GM10266 (cell line): ENCODE measurements around the gene DAGLA.

Experiments
- DNase-seq: peaks from one replicate; pipeline ENCODE4 v3.0.0; 2012; ENCODE audit errors: extremely low spot score
- TF ChIP-seq, protein P1 (sequence below): IDR thresholded peaks from 2 replicates; pipeline ENCODE4 v1.5.1; 2012; ENCODE audit warnings: mild to moderate bottlenecking, low read depth; ENCODE audit not compliant: control insufficient read depth, insufficient read depth; ENCODE audit errors: missing control alignments

The DAGLA gene

GRCh38 chr11:61731211-61731951 is 51.2 kb downstream of the DAGLA start:
- DNase-seq = no peak
- TF ChIP-seq, protein P1, sequence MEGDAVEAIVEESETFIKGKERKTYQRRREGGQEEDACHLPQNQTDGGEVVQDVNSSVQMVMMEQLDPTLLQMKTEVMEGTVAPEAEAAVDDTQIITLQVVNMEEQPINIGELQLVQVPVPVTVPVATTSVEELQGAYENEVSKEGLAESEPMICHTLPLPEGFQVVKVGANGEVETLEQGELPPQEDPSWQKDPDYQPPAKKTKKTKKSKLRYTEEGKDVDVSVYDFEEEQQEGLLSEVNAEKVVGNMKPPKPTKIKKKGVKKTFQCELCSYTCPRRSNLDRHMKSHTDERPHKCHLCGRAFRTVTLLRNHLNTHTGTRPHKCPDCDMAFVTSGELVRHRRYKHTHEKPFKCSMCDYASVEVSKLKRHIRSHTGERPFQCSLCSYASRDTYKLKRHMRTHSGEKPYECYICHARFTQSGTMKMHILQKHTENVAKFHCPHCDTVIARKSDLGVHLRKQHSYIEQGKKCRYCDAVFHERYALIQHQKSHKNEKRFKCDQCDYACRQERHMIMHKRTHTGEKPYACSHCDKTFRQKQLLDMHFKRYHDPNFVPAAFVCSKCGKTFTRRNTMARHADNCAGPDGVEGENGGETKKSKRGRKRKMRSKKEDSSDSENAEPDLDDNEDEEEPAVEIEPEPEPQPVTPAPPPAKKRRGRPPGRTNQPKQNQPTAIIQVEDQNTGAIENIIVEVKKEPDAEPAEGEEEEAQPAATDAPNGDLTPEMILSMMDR = no peak

- TF ChIP-seq, protein P1 = no peak
- DNase-seq = no peak
These were observed 51.9 kb downstream of the DAGLA start for GRCh38 chr11:61731952-61732675.

DNA sequence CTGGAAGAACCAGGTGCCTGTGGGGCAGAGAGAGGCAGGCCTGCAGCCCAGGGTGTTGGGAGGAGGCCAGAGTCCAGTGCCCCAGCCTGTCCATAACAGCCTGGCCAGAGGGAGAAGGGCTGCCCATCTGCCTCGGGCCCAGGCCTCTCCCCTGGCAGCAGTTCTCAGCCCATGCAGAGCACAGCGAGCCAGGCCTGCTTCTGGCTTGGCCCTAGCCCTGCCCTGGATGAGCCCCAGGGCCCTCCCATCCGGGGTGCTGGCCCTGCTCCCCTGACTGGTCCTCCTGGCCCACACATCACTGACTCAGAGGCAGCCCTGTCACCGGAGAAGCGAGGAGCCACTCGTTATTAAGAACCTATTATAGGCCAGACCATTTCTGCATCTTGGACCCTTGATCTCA is 52.5 kb downstream of the DAGLA start:
- DNase-seq = no peak

GRCh38 chr11:61733120-61733978 is 53.2 kb downstream of the DAGLA start:
- TF ChIP-seq, protein P1 = peak; percentile 99
- DNase-seq = peak; percentile 95

More for the DNA sequence above, 52.5 kb downstream of the DAGLA start:
- TF ChIP-seq, protein P1 = no peak

DNA sequence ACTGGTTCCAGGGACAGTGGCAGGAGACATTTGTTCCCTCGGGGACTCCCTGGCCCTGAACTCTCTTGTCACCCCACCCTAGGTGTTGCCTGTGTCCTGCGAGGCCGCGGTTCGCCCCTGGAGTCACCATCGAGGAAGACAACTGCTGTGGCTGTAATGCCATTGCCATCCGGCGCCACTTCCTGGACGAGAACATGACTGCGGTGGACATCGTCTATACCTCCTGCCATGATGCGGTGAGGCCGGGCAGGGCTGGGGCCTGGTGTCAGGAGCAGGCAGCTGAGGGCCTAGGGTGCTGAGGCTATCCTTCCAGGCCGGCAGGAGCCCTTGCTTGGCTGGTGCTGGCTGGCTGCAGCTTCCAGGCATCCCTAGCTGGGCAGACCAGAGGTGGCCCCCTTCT is 54.6 kb downstream of the DAGLA start:
- TF ChIP-seq, protein P1 = no peak
- no peak for DNase-seq

DNA sequence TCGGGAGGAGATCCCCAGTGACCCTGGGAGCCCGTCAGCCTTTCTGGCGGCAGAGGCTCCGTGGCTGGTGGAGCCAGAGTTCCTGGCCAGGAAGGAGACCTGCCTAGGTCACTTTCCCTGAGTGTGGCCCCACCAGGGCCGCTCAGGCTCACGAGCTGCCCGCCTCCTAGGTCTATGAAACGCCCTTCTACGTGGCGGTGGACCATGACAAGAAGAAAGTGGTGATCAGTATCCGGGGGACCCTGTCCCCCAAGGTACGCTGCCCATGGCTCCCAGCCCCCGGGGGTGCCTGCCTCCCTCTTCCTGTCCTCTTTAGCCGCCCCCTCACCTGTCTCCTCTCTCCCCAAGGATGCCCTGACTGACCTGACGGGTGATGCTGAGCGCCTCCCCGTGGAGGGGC is 55.2 kb downstream of the DAGLA start:
- TF ChIP-seq, protein P1 = no peak
- DNase-seq = no peak
